Smooth muscle cell (in vitro differentiated cells): ENCODE measurements around the gene MTHFD1L. TPM values are rescaled to one million over a fixed set of nuclear protein-coding genes. Genes with fewer than 3 reads are reported as not detected.

Source experiments
- DNase-seq: peaks from one replicate; lab custom pipeline; 2025; ENCODE audit not compliant: unreplicated experiment; lab: John Stamatoyannopoulos, UW
- H2AFZ ChIP-seq: fragments of 200-600 bp; sonication (generic); 2 replicates; pipeline ENCODE4 v1.6.0; 2016; ENCODE audit warnings: antibody characterized with exemption, low read depth, mild to moderate bottlenecking
- H3F3A ChIP-seq: fragments of 200-600 bp; sonication (generic); 2 replicates; pipeline ENCODE4 v1.6.0; 2017; ENCODE audit warnings: antibody characterized with exemption, low read depth
- H3K27ac ChIP-seq: fragments of 200-600 bp; sonication (generic); 2 replicates; pipeline ENCODE4 v1.5.1; 2016; ENCODE audit warnings: low read depth, mild to moderate bottlenecking
- H3K27me3 ChIP-seq: fragments of 200-600 bp; sonication (generic); 2 replicates; pipeline ENCODE4 v1.6.1; 2016; ENCODE audit warnings: low read depth, mild to moderate bottlenecking
- H3K36me3 ChIP-seq: fragments of 200-600 bp; sonication (generic); 2 replicates; pipeline ENCODE4 v1.5.1; 2016; ENCODE audit warnings: low read depth
- H3K4me1 ChIP-seq: fragments of 200-600 bp; sonication (generic); 2 replicates; pipeline ENCODE4 v1.5.1; 2016; ENCODE audit warnings: low read depth
- H3K4me2 ChIP-seq: fragments of 200-600 bp; sonication (generic); 2 replicates; pipeline ENCODE4 v1.6.0; 2016; ENCODE audit warnings: mild to moderate bottlenecking
- H3K4me3 ChIP-seq: fragments of 200-600 bp; sonication (generic); 2 replicates; pipeline ENCODE4 v1.5.1; 2016; ENCODE audit warnings: mild to moderate bottlenecking
- H3K79me2 ChIP-seq: fragments of 200-600 bp; sonication (generic); 2 replicates; pipeline ENCODE4 v1.6.0; 2016; ENCODE audit warnings: low read depth, mild to moderate bottlenecking
- H3K9ac ChIP-seq: fragments of 200-600 bp; sonication (generic); 2 replicates; pipeline ENCODE4 v1.6.0; 2016; ENCODE audit warnings: low read depth
- H3K9me3 ChIP-seq: fragments of 200-600 bp; sonication (generic); replicated peaks from 2 replicates; pipeline ENCODE4 v1.5.1; 2016; ENCODE audit warnings: low read depth
- H4K20me1 ChIP-seq: fragments of 200-600 bp; sonication (generic); 2 replicates; pipeline ENCODE4 v1.6.0; 2016; ENCODE audit warnings: low read depth
- CTCF ChIP-seq: fragments of 200-600 bp; sonication (generic); IDR thresholded peaks from 2 replicates; pipeline ENCODE4 v1.5.1; 2017; ENCODE audit warnings: borderline replicate concordance, mild to moderate bottlenecking, antibody characterized with exemption; ENCODE audit not compliant: insufficient read depth, poor library complexity, severe bottlenecking
- WGBS: methylation state at CpG from one replicate; pipeline ENCODE4 v1.1.7; 2016; ENCODE audit warnings: low lambda C conversion rate; 5-methylcytosine and 5-hydroxymethylcytosine counted together
- polyA plus RNA-seq: library from polyadenylated mRNA; unstranded; fragments of >200 nt; fragmentation: Nextera tagmentation; extraction: Ambion mirVana; gene quantifications from 2 replicates; pipeline ENCODE4 v1.2.1, GENCODE V29; 2016
- total RNA-seq: library from RNA; depleted of rRNA; stranded (reverse); fragments of >200 nt; gene quantifications from 2 replicates; pipeline ENCODE4 v1.2.3, GENCODE V29; 2014

Gene MTHFD1L
- total and polyA plus RNA-seq, 2 experiments from 2014 or later: 35.9 to 46.2 TPM

- H3K27ac ChIP-seq: peak overlapping the region; percentile 40
Observed at GRCh38 chr6:151070631-151071051, 205.1 kb downstream of the MTHFD1L start.

GRCh38 chr6:151071295-151071694, 205.8 kb downstream of the MTHFD1L start:
- DNase-seq: no peak

More at GRCh38 chr6:151070631-151071051, 205.1 kb downstream of the MTHFD1L start:
- no peak overlapping the region for H3K9ac ChIP-seq
- WGBS: 61% methylated on average over 3 of the region's 3 CpGs
- H4K20me1 ChIP-seq: no peaks in the 10 kb centered on the region
- TF ChIP-seq CTCF: no peak
- no peak overlapping the region for H3K4me3 ChIP-seq
- H3K27me3 ChIP-seq: no peaks in the 10 kb centered on the region
- H3K4me2 ChIP-seq: peak overlapping the region; percentile 34
- no peak overlapping the region for H2AFZ ChIP-seq
- H3F3A ChIP-seq: no peaks in the 10 kb centered on the region
- H3K9me3 ChIP-seq: no peaks in the 10 kb centered on the region
- H3K4me1 ChIP-seq: no peaks in the 10 kb centered on the region
- peaks cover 4% of the 10 kb centered on the region for H3K36me3 ChIP-seq
- DNase-seq: no peak
- no peaks in the 10 kb centered on the region for H3K79me2 ChIP-seq

GRCh38 chr6:151073146-151073545, 207.6 kb downstream of the MTHFD1L start:
- Histone ChIP-seq H2AFZ (no peak overlapping the region), H3K9me3 (no peaks in the 10 kb centered on the region), H3K4me1 (no peaks in the 10 kb centered on the region), H3K4me3 (no peak overlapping the region), H3K27me3 (no peaks in the 10 kb centered on the region), H3K36me3 (peaks cover 4% of the 10 kb centered on the region), H3K79me2 (no peaks in the 10 kb centered on the region), H3K9ac (no peak overlapping the region), H3K27ac (no peak overlapping the region), H3K4me2 (no peak overlapping the region), H4K20me1 (no peaks in the 10 kb centered on the region), H3F3A (no peaks in the 10 kb centered on the region)
- DNase-seq: no peak
- 71% methylated on average over 4 of the region's 4 CpGs for WGBS
- no peak for TF ChIP-seq CTCF

More at GRCh38 chr6:151071295-151071694, 205.8 kb downstream of the MTHFD1L start:
- TF ChIP-seq CTCF: no peak
- 60% methylated on average over 8 of the region's 8 CpGs for WGBS
- Histone ChIP-seq H3K9me3 (no peaks in the 10 kb centered on the region), H3K4me2 (peak overlapping the region; percentile 34), H3K4me3 (no peak overlapping the region), H4K20me1 (no peaks in the 10 kb centered on the region), H3K4me1 (no peaks in the 10 kb centered on the region), H3K9ac (no peak overlapping the region), H2AFZ (no peak overlapping the region), H3K27ac (peak overlapping the region; percentile 40), H3K79me2 (no peaks in the 10 kb centered on the region), H3K27me3 (no peaks in the 10 kb centered on the region), H3K36me3 (peaks cover 4% of the 10 kb centered on the region), H3F3A (no peaks in the 10 kb centered on the region)

GRCh38 chr6:151073701-151074100, 208.2 kb downstream of the MTHFD1L start:
- H3K9me3 ChIP-seq: no peaks in the 10 kb centered on the region
- TF ChIP-seq CTCF: no peak
- H3K79me2 ChIP-seq: no peaks in the 10 kb centered on the region
- H3F3A ChIP-seq: no peaks in the 10 kb centered on the region
- 50% methylated on average over 1 of the region's 1 CpG for WGBS
- H3K4me1 ChIP-seq: no peaks in the 10 kb centered on the region
- no peaks in the 10 kb centered on the region for H4K20me1 ChIP-seq
- no peaks in the 10 kb centered on the region for H3K27me3 ChIP-seq
- no peak overlapping the region for H3K4me2 ChIP-seq
- no peak overlapping the region for H3K4me3 ChIP-seq
- no peak overlapping the region for H3K27ac ChIP-seq
- no peak overlapping the region for H3K9ac ChIP-seq
- no peak for DNase-seq
- peaks cover 4% of the 10 kb centered on the region for H3K36me3 ChIP-seq
- no peak overlapping the region for H2AFZ ChIP-seq
